GM12892 (cell line): ENCODE results near the gene TGM6.
A peak's percentile ranks its signal among the peaks of the same experiment; 100 is the strongest.

Source experiments
- DNase-seq: peaks from one replicate; pipeline ENCODE4 v3.0.0; 2011; ENCODE audit not compliant: insufficient read length
- FAIRE-seq: peaks from 2 replicates; lab custom pipeline; 2011; peaks lifted over from hg19 to GRCh38; lab: Jason Lieb, UNC
- POLR2A ChIP-seq: IDR thresholded peaks from 2 replicates; pipeline ENCODE4 v1.6.1; 2011; ENCODE audit warnings: low read depth, low read length, control low read depth
- POLR2AphosphoS5 ChIP-seq: IDR thresholded peaks from 2 replicates; pipeline ENCODE4 v1.6.1; 2011; ENCODE audit warnings: low read depth, low read length, control low read depth
- TAF1 ChIP-seq: IDR thresholded peaks from 2 replicates; pipeline ENCODE4 v1.6.1; 2011; ENCODE audit warnings: low read depth, mild to moderate bottlenecking, control low read depth, low read length, borderline replicate concordance

TGM6 gene

DNA sequence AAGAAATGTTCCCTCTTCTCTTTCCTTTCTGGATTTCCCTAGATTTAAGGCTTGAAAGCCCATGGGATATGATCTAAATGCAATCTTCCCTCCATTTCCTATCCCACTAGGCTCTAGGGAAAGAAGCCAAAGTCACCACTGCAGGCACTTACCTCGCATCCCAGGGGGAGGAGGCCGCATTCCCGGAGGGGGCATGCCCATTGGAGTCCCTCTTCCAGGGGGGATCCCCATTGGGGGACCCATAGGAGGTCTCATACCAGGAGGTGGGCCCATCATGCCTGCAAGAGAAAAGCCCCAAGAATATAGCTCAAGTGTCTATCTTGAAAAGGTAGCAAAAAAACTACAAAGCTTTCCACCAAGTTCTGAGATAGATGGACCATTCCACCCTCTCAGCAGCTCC, 81.8 kb downstream of the TGM6 start:
- FAIRE-seq = no peak
- no peak for TF ChIP-seq POLR2AphosphoS5
- TF ChIP-seq POLR2A = no peak
- no peak for TF ChIP-seq TAF1

DNA sequence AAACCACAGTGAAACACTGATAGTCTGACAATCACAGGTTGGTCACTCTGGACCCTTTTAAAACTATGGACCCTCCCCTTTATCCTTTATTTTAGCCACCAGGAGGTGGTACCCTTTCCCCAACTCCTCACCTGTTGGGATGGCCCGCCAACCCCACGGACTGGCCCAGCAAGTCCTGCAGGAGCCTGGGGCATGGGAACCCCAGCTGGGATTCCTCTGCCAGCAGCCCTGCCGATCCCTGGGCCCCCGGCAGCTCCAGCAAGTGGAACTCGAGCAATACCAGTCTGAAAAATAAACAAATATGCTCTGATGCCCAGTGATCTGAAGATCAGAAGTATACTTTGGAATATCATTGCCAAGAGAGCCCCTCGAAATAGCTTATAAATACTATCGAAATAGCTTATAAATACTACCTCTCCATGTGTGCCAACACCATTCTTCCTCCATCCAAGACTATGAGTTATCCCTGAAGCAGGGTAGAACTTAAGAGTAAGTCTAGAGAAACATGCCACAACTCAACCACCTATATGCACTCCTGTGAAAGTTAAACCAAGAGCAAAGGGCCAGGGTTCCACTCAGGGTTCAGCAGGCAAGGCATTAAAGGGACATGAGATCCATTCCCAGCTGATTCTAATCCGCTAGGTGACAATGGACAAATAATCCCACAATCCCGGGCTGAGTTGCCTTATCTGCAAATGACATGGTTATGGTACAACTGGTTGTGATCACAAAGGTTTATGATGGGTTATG, 83.1 kb downstream of the TGM6 start:
- FAIRE-seq = no peak
- no peak for TF ChIP-seq POLR2AphosphoS5
- peak; percentile 51; the same call in 1 of the 2 replicates for TF ChIP-seq POLR2A
- DNase-seq = no peak

More for the DNA sequence above, 81.8 kb downstream of the TGM6 start:
- no peak for DNase-seq

DNA sequence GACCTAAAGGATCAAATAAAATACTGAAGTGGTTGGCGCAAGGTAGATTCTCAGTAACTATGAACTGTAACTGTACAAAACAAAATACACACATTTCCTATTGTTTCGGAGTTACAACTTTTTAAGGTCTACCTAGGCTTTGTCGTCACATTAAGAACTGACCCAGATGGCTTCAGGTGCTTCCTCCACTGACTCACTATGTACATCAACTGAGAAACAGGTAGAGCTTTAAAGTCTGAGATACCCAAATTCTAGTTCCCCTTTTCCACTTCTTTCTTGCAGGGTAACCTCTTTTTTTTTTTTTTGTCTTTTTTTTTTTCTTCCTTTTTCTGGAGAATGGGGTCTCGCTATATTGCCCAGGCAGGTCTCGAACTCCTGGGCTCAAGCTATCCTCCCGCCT, 84.4 kb downstream of the TGM6 start:
- TF ChIP-seq TAF1 (no peak), POLR2AphosphoS5 (no peak), POLR2A (no peak)
- no peak for DNase-seq
- no peak for FAIRE-seq

DNA sequence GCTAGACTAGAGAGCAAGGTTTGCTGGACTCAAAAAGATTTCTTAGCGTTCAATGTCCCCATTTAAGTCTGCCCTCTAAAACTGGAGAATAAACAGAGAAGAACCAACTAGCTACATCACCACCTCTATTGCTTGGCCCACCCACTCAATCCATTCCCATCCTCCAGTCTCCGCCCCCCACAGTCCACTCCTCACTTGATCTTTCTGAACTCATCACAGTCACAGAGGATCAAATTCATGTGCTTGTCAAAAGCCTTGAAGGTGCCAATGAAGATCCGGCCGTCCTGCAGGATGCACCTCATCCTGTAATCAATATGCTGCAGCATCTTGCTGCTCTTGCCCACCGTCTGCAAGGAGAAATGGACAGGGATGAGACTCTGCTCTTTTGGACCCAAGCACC, 86.7 kb downstream of the TGM6 start:
- no peak for DNase-seq
- no peak for FAIRE-seq
- no peak for TF ChIP-seq POLR2A
- TF ChIP-seq POLR2AphosphoS5 = no peak
- TF ChIP-seq TAF1 = no peak

DNA sequence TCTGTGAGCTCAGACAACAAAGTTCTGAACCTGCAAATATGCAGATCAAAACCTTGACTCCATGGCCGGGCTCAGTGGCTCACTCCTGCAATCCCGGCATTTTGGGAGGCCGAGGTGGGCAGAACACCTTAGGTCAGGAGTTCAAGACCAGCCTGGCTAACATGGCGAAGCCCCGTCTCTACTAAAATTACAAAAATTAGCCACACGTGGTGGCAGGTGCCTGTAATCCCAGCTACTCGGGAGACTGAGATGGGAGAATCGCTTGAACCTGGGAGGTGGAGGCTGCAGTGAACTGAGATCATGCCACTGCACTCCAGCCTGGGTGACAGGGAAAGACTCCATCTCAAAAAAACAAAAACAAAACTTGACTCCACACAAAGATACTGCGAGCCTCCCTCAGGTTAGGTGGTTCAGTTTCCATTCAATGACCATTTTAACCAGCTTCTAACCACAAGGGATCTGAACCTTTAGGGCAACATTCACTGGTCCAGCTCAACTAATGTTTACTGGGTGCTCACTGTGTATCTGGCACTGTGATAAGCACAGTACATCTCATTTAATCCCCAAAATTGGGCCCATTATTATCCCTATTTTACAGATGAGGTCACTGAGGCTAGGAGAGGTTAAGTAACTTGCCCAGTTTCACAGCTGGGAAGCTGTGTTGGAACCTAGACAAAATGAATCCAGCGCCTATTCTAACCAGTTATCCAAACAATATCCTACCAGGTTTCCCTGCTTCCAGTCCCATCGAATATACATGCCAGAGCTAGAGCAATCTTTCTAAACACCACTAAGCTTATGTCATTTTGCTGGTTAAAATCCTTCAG, 88.1 kb downstream of the TGM6 start:
- TF ChIP-seq POLR2A (no peak), TAF1 (no peak), POLR2AphosphoS5 (no peak; the same call in 1 of the 2 replicates)
- no peak for FAIRE-seq

DNA sequence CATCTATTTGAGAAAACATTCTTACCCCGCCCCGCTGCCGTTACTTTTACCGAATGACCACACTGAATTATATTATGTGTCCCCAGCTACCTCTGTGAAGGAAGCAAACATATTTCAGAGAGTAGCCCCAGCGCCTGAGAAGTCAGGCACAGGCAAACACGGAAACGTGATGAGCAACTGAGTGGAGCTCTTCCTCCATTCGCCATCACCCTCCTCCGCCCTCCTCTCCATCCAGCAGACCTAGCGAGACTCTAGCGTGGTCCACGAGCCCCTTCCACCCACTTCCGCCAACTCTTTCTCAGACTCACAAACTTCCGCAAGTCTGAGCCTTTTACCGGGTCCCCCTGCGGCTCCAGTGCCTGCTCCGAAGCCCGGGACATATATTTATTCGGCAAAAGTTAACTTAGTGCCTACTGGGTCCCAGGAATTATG, 89.3 kb downstream of the TGM6 start:
- peak; percentile 54 for DNase-seq
- FAIRE-seq = no peak

More for the DNA sequence above, 88.1 kb downstream of the TGM6 start:
- DNase-seq = no peak

DNA sequence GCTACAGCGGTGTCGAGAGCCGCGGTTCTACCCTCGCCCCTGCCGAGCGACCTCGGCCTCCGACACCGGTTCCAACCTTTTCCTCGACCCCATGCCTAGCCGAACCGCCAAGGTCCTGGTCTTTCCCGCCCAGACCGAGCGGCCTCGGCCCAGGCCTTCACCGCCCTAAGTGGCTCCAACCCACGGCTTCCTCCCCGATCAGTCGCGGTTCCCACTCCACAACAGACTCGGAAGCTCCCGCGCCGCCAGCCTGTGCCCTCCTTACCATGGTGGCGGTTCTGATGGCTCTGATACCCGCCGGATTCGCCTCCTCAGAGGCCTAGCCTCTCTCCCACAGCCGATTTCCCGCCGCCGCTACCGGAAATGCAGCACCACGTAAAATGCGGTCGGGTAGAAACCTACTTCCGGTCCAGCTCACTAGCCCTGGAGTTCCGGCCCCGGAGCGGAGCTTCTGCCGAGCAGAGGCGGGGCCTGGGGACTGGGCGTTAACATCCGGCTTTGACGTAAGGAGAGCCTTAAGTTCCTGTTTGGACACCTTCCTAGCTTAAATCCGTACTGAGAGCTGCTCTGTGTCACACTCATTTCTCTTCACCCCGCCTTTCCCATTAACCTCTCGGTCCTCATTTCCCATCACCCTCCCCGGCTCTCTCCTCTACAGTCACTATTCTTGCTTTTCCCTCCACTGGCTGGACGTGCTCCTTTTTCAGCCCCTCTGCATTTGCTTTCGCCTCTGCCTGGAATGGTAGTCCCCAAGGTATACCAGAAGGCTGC, 89.9 kb downstream of the TGM6 start, which contains the start of gene SNRPB:
TSS of gene SNRPB (minus strand) at position 367 of the 771 bp plus-strand sequence. CDS start at position 268, 99 bp downstream.
- peak; percentile 97 for TF ChIP-seq TAF1
- peak; percentile 94 for TF ChIP-seq POLR2A
- peak; percentile 96 for TF ChIP-seq POLR2AphosphoS5
- peak; percentile 93 for FAIRE-seq

More for the DNA sequence above, 89.3 kb downstream of the TGM6 start:
- TF ChIP-seq TAF1 = no peak
- TF ChIP-seq POLR2A = no peak
- TF ChIP-seq POLR2AphosphoS5 = no peak

DNA sequence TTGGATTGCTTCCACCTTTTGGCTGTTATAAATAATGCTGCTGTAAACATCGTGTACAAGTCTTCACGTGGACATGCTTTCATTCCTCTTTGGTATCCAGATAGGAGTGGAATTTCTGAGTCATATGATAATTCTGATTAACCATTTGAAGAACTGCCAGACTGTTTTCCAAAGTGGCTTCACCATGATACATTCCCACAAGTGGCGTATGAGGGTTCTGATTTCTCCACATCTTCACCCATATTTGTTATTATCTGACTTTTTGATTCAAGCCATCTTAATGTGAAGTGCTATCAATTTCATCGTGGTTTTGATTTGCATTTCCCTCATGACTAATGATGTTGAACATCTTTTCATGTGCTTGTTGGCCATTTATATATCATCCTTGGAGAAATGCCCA, 92.8 kb downstream of the TGM6 start:
- FAIRE-seq (no peak), DNase-seq (no peak)
- TF ChIP-seq POLR2AphosphoS5 (no peak), TAF1 (no peak), POLR2A (no peak)

More for the DNA sequence above, 89.9 kb downstream of the TGM6 start, which contains the start of gene SNRPB:
- peak; percentile 89 for DNase-seq

DNA sequence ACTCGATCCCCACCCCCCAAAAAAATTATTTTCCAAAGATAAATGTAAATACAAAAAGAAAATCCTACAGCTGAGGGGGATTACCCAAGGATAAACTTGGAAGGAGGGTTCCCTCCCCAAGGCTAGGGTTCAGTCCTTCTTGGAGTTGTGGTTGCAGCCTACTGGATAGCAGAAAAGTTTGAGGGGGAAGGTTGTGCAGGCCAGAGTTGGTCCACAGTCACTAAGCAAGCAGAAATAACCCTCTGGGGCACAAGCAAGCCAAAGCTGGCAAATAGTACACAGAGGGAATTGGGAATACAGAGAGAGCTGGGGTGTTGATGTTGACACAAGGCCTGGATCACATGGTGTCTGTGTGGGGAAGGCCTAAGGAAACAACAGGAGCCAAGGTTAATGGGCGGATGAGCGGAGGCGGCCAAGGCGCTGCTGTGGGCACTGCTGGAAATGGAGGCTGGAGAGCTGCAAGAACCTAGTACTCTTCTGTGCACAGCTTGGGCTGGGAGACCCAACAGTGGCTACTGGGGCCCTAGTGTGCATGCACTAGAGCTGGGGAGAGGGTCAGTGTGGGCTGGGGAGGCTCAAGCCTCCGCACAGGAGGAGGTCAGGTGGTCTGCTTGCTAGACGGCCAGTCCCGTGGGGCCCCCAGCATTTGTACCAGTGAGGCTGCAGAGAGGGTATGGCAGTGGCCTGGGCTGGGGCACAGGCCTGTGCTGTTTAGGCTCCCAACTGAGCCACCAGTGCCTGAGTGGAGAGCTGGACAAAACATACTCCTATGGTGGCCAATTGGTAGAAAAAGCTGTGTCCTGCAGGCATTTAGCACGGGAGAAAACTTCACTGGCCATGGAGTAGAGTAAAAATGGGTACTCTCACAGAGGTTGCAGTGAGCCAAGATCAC, 95.4 kb downstream of the TGM6 start:
- TF ChIP-seq POLR2A (no peak), TAF1 (no peak), POLR2AphosphoS5 (no peak)
- no peak for DNase-seq
- FAIRE-seq = no peak

DNA sequence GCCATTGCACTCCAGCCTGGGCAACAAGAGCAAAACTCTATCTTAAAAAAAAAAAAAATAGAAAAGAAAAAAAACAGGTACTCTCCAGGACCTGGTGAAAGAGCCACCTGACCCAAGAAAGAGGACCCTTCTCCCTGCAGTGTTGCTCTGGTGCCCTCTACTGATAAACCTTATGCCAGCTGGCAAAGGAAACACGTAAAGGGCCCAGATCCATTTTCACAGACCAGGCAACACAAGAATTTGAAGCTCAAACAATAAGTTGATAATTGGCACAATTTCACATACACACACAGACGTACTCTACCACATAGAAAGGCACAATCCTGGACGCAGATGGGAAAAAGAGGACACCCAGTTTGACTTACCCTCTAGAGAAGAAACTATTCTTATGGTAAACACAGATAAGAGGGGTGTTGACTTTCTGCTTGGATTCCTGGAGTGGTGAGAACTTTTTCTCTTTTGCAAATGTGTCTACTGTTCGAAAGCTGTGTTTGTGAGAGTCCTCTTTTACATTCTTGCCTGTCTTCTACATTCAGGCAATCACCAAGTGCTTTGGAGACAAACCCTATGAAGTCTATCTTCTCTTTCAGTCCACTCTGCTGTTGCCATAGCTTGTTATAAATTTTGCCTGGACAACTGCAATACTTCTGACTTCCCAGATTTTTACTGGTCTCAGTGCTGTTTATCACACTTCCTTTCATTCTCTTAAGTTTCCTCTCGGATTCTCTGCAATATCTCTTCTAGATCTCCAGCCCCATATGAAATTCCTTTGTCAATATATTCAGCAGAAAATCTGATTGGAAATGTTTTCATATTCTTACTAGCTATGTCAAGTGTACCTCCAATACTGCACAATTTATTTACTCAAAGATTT, 96.3 kb downstream of the TGM6 start:
- DNase-seq = no peak
- FAIRE-seq = no peak
- no peak for TF ChIP-seq TAF1
